ENCODE results near the gene GSE1.

GSE1 gene

GRCh38 chr16:85600530-85601271, 12.4 kb upstream of the GSE1 start:
- H3K9ac ChIP-seq (ENCODE audit: low read length): no peak overlapping the region
- 65% methylated on average over 15 of the region's 15 CpGs for WGBS
- no peak overlapping the region for H2BK120ac ChIP-seq (ENCODE audit: low read depth, low read length)
- H3K4me3 ChIP-seq (ENCODE audit: insufficient read depth in 1 of 2, low read depth in 1 of 2, low read length in 2 of 2): no peak overlapping the region
- H3K23ac ChIP-seq (ENCODE audit: low read length in 2 of 2): peak overlapping the region in 1 of 2 experiments; percentile 91
- no peak overlapping the region for H3K4ac ChIP-seq (ENCODE audit: low read depth in 1 of 2, low read length in 2 of 2)
- peaks cover 41% of the 10 kb centered on the region for H3K79me1 ChIP-seq (replicated peaks; ENCODE audit: low read length, poor library complexity, severe bottlenecking)
- no peaks in the 10 kb centered on the region for H3K9me3 ChIP-seq (ENCODE audit: control insufficient read depth, low read length)
- H3K27ac ChIP-seq (ENCODE audit: low read length, poor library complexity, severe bottlenecking): no peak overlapping the region
- peak overlapping the region in 1 of 2 experiments; percentile 69 for H3K14ac ChIP-seq (ENCODE audit: low read length in 2 of 2)
- DNase-seq: peak; percentile 34
- no peaks in the 10 kb centered on the region for H3K27me3 ChIP-seq (ENCODE audit: control insufficient read depth in 1 of 2, insufficient read depth in 1 of 2, low read length in 2 of 2)
- no peak overlapping the region for H2AFZ ChIP-seq (ENCODE audit: low read depth, low read length)
- no peak overlapping the region for H4K8ac ChIP-seq (ENCODE audit: low read length)
- H2BK15ac ChIP-seq (ENCODE audit: low read depth, poor library complexity, severe bottlenecking): peak overlapping the region; percentile 41
- H2BK5ac ChIP-seq (ENCODE audit: low read depth, low read length, poor library complexity, severe bottlenecking): no peak overlapping the region
- H3K18ac ChIP-seq (ENCODE audit: low read depth in 1 of 2, low read length in 2 of 2): peak overlapping the region; percentile 8 to 70
- peaks cover 35% of the 10 kb centered on the region for H3K4me1 ChIP-seq (ENCODE audit: control insufficient read depth, insufficient read depth, low read depth, low read length)
- H4K91ac ChIP-seq (ENCODE audit: low read length): no peak overlapping the region
- no peak overlapping the region for H3K4me2 ChIP-seq (ENCODE audit: low read length, poor library complexity, severe bottlenecking)
- H2AK5ac ChIP-seq (ENCODE audit: low read length, severe bottlenecking): no peak overlapping the region
- H3K36me3 ChIP-seq (ENCODE audit: control insufficient read depth in 1 of 2, insufficient read depth in 2 of 2, low read depth in 1 of 2, low read length in 2 of 2): peaks cover 0 to 7% of the 10 kb centered on the region in 2 experiments
- H2BK12ac ChIP-seq (ENCODE audit: low read length in 2 of 2): peak overlapping the region in 1 of 2 experiments; percentile 27

- Histone ChIP-seq H2BK12ac (ENCODE audit: low read length in 2 of 2) (peak overlapping the region in 1 of 2 experiments; percentile 27), H2BK15ac (ENCODE audit: low read depth, poor library complexity, severe bottlenecking) (no peak overlapping the region), H3K4me2 (ENCODE audit: low read length, poor library complexity, severe bottlenecking) (no peak overlapping the region), H2BK120ac (ENCODE audit: low read depth, low read length) (no peak overlapping the region), H4K91ac (ENCODE audit: low read length) (no peak overlapping the region), H2BK5ac (ENCODE audit: low read depth, low read length, poor library complexity, severe bottlenecking) (no peak overlapping the region), H3K4ac (ENCODE audit: low read depth in 1 of 2, low read length in 2 of 2) (peak overlapping the region in 1 of 2 experiments; percentile 10), H3K9me3 (ENCODE audit: control insufficient read depth, low read length) (no peaks in the 10 kb centered on the region), H4K8ac (ENCODE audit: low read length) (no peak overlapping the region), H3K14ac (ENCODE audit: low read length in 2 of 2) (peak overlapping the region in 1 of 2 experiments; percentile 69), H3K27me3 (ENCODE audit: control insufficient read depth in 1 of 2, insufficient read depth in 1 of 2, low read length in 2 of 2) (no peaks in the 10 kb centered on the region), H3K36me3 (ENCODE audit: control insufficient read depth in 1 of 2, insufficient read depth in 2 of 2, low read depth in 1 of 2, low read length in 2 of 2) (peaks cover 0 to 9% of the 10 kb centered on the region in 2 experiments), H2AK5ac (ENCODE audit: low read length, severe bottlenecking) (no peak overlapping the region), H2AFZ (ENCODE audit: low read depth, low read length) (no peak overlapping the region), H3K4me1 (ENCODE audit: control insufficient read depth, insufficient read depth, low read depth, low read length) (peaks cover 36% of the 10 kb centered on the region), H3K27ac (ENCODE audit: low read length, poor library complexity, severe bottlenecking) (no peak overlapping the region), H3K18ac (ENCODE audit: low read depth in 1 of 2, low read length in 2 of 2) (peak overlapping the region; percentile 8 to 70), H3K79me1 (replicated peaks; ENCODE audit: low read length, poor library complexity, severe bottlenecking) (peaks cover 42% of the 10 kb centered on the region), H3K4me3 (ENCODE audit: insufficient read depth in 1 of 2, low read depth in 1 of 2, low read length in 2 of 2) (no peak overlapping the region), H3K9ac (ENCODE audit: low read length) (no peak overlapping the region), H3K23ac (ENCODE audit: low read length in 2 of 2) (peak overlapping the region in 1 of 2 experiments; percentile 91)
- DNase-seq: no peak
- WGBS: 70% methylated on average over 7 of the region's 10 CpGs
These were observed 11.9 kb upstream of the GSE1 start for GRCh38 chr16:85601272-85601639.

GRCh38 chr16:85601730-85602401, 11.3 kb upstream of the GSE1 start:
- Histone ChIP-seq H4K91ac (ENCODE audit: low read length) (no peak overlapping the region), H2AK5ac (ENCODE audit: low read length, severe bottlenecking) (peak overlapping the region; percentile 10), H2AFZ (ENCODE audit: low read depth, low read length) (no peak overlapping the region), H2BK12ac (ENCODE audit: low read length in 2 of 2) (peak overlapping the region in 1 of 2 experiments; percentile 57), H3K4me2 (ENCODE audit: low read length, poor library complexity, severe bottlenecking) (no peak overlapping the region), H3K27me3 (ENCODE audit: control insufficient read depth in 1 of 2, insufficient read depth in 1 of 2, low read length in 2 of 2) (no peaks in the 10 kb centered on the region), H3K14ac (ENCODE audit: low read length in 2 of 2) (no peak overlapping the region), H3K4me3 (ENCODE audit: insufficient read depth in 1 of 2, low read depth in 1 of 2, low read length in 2 of 2) (no peak overlapping the region), H4K8ac (ENCODE audit: low read length) (peak overlapping the region; percentile 47), H3K18ac (ENCODE audit: low read depth in 1 of 2, low read length in 2 of 2) (peak overlapping the region; percentile 73 to 78), H3K27ac (ENCODE audit: low read length, poor library complexity, severe bottlenecking) (no peak overlapping the region), H2BK15ac (ENCODE audit: low read depth, poor library complexity, severe bottlenecking) (no peak overlapping the region), H2BK5ac (ENCODE audit: low read depth, low read length, poor library complexity, severe bottlenecking) (no peak overlapping the region), H3K23ac (ENCODE audit: low read length in 2 of 2) (no peak overlapping the region), H3K79me1 (replicated peaks; ENCODE audit: low read length, poor library complexity, severe bottlenecking) (peaks cover 46% of the 10 kb centered on the region), H3K4ac (ENCODE audit: low read depth in 1 of 2, low read length in 2 of 2) (peak overlapping the region; percentile 24 to 35), H3K9me3 (ENCODE audit: control insufficient read depth, low read length) (no peaks in the 10 kb centered on the region), H3K4me1 (ENCODE audit: control insufficient read depth, insufficient read depth, low read depth, low read length) (peaks cover 37% of the 10 kb centered on the region), H3K36me3 (ENCODE audit: control insufficient read depth in 1 of 2, insufficient read depth in 2 of 2, low read depth in 1 of 2, low read length in 2 of 2) (peaks cover 0 to 12% of the 10 kb centered on the region in 2 experiments), H2BK120ac (ENCODE audit: low read depth, low read length) (no peak overlapping the region), H3K9ac (ENCODE audit: low read length) (no peak overlapping the region)
- peak; percentile 76 for DNase-seq
- 28% methylated on average over 30 of the region's 30 CpGs for WGBS

All from mesenchymal stem cell (in vitro differentiated cells and primary cell).